ENCODE measurements around the gene MYO7B.

The MYO7B gene

GRCh38 chr2:127608061-127609030, 72.9 kb downstream of the MYO7B start:
- DNase-seq (ENCODE audit: low spot score) (no peak), FAIRE-seq (no peak)

GRCh38 chr2:127609031-127609751, 73.7 kb downstream of the MYO7B start:
- DNase-seq (ENCODE audit: low spot score) (no peak), FAIRE-seq (no peak)

- no peak for DNase-seq (ENCODE audit: low spot score)
Observed at GRCh38 chr2:127609818-127610217, 74.3 kb downstream of the MYO7B start.

GRCh38 chr2:127610561-127610960, 75.1 kb downstream of the MYO7B start:
- FAIRE-seq (no peak), DNase-seq (ENCODE audit: low spot score) (no peak)

More at GRCh38 chr2:127609818-127610217, 74.3 kb downstream of the MYO7B start:
- no peak for FAIRE-seq

DNA sequence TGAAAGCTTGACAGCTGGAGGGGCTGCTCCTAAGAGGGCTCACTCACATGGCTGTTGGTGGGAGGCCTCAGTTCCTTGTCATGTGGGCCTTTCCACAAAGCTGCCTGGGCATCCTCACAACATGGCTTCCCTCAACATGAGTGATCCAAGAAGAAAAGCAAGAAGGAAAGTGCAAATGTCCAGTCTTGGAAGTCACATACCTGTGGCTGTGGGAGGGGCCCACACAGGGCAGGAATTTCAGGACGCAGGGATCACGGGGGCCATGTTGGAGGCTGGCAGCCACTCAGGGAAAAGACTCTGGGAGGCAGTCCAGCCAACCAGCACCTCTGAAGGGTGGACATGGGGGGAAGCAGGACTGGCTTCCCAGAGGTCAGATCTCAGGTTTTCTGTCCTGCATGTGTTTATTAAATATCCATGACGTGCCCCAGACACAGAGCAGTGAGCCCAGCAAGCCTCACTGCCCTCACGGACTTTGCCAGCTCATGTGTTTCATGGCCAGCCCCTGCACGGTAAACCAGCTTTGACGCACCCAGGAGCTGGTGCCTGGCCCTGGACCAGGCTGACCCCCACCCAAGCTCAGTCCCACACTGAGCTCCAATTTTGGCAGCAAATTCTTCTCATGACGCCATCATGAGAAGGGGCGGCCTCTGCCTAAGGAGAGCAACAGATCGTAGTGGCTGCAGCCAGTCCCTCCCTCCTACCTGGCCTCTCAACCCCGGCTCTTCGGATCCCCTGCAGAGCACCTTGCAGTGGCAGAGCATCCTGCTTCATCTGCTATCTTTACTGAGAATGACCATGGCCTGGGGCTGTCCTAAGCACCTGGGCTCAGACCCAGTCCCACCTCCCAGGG, 75.8 kb downstream of the MYO7B start:
- FAIRE-seq (no peak), DNase-seq (ENCODE audit: low spot score) (no peak)

GRCh38 chr2:127612111-127612822, 76.8 kb downstream of the MYO7B start:
- DNase-seq (ENCODE audit: low spot score) (no peak), FAIRE-seq (no peak)

DNA sequence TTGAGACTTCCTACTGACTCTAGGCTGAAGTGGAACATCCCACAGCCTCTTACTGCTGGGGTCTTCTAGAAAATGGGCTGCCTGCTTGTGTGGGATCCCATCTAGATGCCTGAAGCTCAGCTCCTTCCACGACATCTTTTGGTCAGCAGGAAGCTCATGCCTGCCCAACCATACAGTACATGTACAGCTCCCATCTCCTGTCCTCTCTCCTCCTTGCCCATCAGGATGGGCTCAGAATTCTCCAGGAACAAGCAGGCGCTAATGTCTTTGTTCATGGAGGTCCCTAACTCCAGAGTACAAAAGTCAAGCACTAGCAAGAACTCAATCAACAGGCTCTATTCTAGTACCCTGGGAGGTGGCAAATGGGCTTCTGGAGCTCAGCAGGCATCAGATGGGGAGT, 78.8 kb downstream of the MYO7B start:
- DNase-seq (ENCODE audit: low spot score) (no peak), FAIRE-seq (no peak)

DNA sequence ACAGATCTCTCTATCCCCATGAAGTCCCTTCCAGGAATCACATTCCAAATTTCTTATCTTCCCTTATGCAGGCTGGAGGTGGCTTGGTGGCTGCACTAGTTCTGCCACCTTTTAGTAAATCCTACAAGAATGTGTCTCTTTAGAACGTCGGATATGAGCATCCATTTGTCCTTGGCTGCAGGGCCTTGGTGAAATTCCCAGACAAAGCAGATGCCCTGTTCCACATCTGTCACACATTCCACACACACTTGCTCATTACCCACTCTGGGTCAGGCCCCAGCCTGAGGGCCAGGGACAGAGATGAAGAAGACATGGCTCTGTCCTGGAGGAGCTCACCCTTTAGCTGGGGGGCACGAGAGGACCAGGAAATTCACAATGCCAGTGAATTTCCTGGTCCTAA, 79.2 kb downstream of the MYO7B start:
- DNase-seq (ENCODE audit: low spot score) (no peak), FAIRE-seq (no peak)

DNA sequence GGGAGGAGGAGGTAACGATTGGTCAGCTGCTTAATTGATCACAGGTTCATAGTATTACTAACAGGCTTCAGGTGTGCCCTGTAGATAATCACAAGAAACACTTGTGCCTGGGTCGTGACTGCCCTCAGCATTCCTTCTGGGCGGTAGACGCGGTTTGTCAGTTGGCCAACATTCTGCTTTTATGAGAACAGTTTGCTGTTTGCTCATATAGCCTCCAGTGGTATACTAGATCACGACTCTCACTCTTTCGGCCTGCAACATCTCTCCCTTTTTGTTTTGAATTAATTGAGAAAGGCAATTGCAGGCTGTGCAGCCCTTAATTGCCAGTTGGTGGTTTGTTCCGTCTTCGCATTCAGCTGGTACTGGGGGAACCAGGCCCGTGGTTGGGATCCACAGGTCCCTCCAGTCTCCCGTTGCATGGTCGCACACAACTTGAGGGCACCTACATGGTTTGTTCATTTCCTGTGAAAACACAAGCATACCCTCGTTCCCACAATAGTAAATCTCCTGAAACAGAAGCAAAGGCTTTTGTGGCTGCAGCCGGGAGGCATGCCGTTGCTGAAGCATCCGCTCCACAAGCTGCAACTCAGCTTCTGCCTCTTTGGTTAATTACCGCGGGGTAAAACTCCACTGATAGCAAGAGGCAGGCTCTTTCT, 80.2 kb downstream of the MYO7B start:
- DNase-seq (ENCODE audit: low spot score): no peak
- no peak for FAIRE-seq

DNA sequence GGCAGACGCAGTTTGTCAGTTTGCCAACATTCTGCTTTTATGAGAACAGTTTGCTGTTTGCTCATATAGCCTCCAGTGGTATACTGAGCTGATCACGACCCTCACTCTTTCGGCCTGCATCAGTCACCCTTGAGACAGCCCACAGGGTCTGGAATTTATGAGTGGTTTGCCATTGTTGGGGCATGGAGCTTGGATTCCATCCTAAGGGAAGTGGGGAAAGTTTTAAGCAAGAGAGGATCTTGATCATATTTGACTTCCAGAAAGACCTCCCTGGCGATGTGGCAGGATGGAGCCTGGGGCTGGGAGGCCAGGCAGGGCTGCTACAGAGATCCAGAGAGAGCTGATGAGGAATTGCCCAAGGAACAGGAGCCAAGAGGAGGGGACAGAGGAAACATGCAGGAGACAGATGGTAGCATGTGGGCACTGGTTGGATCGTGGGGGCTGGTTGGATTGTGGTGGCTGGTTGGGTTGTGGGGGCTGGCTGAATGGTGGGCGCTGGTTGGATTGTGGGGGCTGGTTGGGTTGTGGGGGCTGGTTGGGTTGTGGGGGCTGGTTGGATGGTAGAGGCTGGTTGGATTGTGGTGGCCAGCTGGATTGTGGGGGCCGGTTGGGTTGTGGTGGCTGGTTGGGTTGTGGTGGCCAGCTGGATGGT, 83.2 kb downstream of the MYO7B start:
- FAIRE-seq (no peak), DNase-seq (ENCODE audit: low spot score) (no peak)

DNA sequence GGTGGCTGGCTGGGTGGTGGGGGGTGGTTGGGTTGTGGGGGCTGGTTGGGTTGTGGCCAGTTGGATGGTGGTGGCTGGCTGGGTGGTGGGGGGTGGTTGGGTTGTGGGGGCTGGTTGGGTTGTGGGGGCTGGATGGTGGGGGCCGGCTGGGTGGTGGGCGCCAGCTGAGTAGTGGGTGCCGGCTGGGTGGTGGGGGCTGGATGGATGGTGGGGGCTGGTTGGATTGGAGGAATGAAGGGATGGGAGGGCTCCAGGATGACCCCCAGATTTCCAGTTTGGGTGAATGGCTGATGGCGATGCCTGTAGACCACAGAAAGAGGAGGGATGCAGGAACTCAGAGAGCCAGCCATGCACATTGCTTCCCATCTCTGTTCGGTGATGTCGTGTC, 83.7 kb downstream of the MYO7B start:
- FAIRE-seq: no peak
- DNase-seq (ENCODE audit: low spot score): no peak

- DNase-seq (ENCODE audit: low spot score): no peak
- no peak for FAIRE-seq
Observed at GRCh38 chr2:127619877-127620705, 84.6 kb downstream of the MYO7B start.

DNA sequence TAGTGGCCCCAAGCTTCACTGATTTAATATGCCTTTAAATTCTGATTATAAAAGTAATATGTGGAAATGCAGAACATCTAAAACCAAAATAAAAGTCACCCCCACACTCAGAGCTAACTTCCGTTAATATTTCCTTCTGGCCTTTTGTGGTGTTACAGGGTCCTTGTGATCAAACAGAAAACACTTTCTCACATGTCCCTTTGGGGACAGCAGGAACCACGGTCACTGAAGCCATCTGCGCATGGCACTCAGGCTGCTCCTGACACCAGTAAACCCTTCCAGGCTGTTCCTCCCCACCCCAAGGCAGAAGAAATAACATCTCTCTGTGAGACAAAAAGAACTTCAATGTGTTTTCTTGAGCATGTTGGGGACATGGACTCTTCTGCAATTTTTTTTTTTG, 85.4 kb downstream of the MYO7B start:
- DNase-seq (ENCODE audit: low spot score): no peak
- no peak for FAIRE-seq

GRCh38 chr2:127621981-127622431, 86.5 kb downstream of the MYO7B start:
- DNase-seq (ENCODE audit: low spot score): no peak
- FAIRE-seq: no peak

DNA sequence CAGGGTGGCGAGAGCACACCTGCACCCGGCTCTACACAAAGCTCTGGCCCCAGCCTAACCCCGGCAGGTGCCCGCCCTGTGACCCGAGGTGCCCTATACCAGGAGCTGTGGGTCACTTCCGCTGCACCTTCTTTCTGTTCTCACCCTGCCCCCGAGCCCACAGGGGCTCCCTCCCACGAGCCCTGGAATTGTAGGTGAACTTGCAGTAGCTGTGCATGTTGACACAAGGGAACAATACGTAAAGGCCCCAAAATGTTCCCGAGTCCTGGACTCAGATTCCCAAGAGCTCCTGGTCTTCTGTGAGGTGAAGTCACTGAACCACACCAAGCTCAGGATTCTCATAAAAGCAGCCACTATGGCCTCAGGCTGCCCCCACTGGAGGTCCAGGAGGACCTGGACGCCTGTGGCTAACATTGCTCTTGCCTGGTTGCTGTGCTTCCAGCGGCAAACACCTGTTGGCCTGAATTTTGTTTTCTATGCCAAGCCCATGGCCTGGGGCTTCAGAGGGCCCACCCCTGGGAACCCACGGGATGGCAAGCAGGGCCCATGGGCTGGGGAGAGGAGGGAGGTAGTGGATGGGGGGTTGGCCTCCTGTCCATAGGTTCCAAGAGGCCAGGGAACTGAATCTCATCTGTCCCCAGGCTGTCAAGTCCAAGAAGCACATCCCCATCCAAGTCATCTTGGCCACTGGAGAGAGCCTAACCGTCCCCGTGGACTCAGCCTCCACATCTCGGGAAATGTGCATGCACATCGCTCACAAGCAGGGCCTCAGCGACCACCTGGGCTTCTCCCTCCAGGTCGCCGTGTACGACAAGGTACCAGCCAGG, 87.3 kb downstream of the MYO7B start:
- DNase-seq (ENCODE audit: low spot score): no peak
- no peak for FAIRE-seq

DNA sequence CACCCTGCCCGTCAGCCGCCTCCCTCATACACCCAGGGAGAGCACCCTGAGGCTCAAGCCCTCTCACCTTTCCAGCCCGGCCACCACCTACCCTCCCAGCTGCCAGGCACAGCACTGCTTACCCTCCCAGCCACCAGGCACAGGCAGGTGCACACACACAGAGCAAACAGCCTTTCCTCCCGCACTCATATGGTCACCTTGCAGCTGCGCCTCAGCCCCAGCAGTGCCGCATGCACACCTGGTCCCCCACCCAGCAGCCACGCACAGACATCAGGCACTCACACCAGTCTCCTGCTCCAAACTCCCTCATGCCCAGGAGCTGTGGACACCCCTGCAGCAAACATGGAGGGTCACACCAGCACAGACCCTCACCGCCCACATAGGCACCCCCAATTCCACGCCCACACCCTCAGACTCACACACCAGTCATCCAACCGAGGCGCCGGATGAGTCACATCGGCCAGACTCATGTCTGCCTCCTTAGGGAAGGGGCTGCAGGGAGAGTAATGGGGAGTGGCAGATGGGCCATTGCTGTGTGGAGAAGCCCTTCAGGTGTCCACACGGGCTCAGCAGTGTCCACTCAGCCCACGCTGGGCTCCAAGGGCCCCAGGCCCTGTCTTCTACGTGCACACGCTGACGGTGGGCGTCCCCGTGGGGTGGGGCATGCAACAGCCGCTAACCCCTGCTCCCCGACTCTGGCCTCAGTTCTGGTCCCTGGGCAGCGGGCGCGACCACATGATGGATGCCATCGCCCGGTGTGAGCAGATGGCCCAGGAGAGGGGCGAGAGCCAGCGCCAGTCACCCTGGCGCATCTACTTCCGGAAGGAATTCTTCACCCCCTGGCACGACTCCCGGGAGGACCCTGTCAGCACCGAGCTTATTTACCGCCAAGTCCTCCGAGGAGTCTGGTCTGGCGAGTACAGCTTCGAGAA, 88.2 kb downstream of the MYO7B start:
- FAIRE-seq (no peak), DNase-seq (ENCODE audit: low spot score) (peak; percentile 38)

GRCh38 chr2:127624320-127624755, 88.9 kb downstream of the MYO7B start:
- DNase-seq (ENCODE audit: low spot score): no peak
- FAIRE-seq: no peak
